ENCODE data around the gene PLEKHG4B. TPM values are rescaled to one million over a fixed set of nuclear protein-coding genes. Genes with fewer than 3 reads are reported as not detected.

PLEKHG4B gene
- total and polyA plus RNA-seq, 2 of the 4 experiments (the other 2 are of a cell fraction): 1.1 TPM

DNA sequence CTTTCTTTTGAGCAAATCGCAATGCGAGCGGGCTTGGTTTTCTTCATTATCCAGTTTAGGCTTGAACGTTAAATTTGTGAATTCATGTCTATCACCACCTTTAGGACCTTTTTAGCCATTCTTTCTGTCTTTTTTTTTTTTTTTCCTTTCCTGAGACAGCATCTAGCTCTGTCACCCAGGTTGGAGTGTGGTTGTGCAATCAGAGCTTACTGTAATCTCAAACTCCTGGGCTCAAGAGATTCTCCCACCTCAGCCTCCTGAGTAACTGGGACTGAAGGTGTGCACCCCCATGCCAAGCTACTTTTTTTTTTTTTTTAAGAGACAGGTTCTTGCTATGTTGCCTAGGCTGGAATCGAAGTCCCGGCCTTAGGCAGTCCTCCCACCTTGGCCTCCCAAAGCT, 60.1 kb downstream of the PLEKHG4B start:
- dilution Hi-C loops (cut with HindIII; ENCODE audit: low sequenced_read_pairs, unreplicated experiment) (no loop called here), in situ Hi-C loops (cut with MboI; ENCODE audit: low sequenced_read_pairs) (no loop called here), intact Hi-C loops (cut with micrococcal nuclease) (no loop called here)
- H3K18ac ChIP-seq (ENCODE audit: low read depth, low read length): no peak overlapping the region
- no peaks in the 10 kb centered on the region for H3K36me3 ChIP-seq (ENCODE audit: control insufficient read depth, insufficient read depth, low read length)
- no peak overlapping the region for H4K91ac ChIP-seq (ENCODE audit: insufficient read depth, low read depth, low read length)
- H3K27ac ChIP-seq (ENCODE audit: insufficient read depth, low read length): no peak overlapping the region
- ChIA-PET POLR2A (ENCODE audit: unreplicated experiment) (interaction anchor here (0.6 kb wide), 1 partner anchor 9 kb away, joined by 4 read pairs; no protein-coding TSS in a partner anchor), CTCF (no interaction called here)
- no peak overlapping the region for H2BK20ac ChIP-seq (ENCODE audit: low read depth, low read length)
- H3K27me3 ChIP-seq (ENCODE audit: control insufficient read depth, insufficient read depth, low read length): no peaks in the 10 kb centered on the region
- no peak overlapping the region for H3K9ac ChIP-seq (ENCODE audit: low read depth, low read length)
- H2BK15ac ChIP-seq (ENCODE audit: low read depth, low read length): no peak overlapping the region
- H4K5ac ChIP-seq (ENCODE audit: low read depth, low read length): no peak overlapping the region
- H2BK120ac ChIP-seq (ENCODE audit: low read depth, low read length): no peak overlapping the region
- H2AK9ac ChIP-seq (replicated peaks; ENCODE audit: low read depth, low read length, poor library complexity): no peak overlapping the region
- H3K56ac ChIP-seq (ENCODE audit: extremely low read depth, insufficient read depth, low read length): no peak overlapping the region
- no peak overlapping the region for H2AK5ac ChIP-seq (ENCODE audit: low read depth, low read length)
- H3K23ac ChIP-seq (ENCODE audit: low read depth, low read length): no peak overlapping the region
- no TSS peak for BruUV-seq (replicated peaks)
- H3K4me1 ChIP-seq (ENCODE audit: control insufficient read depth, insufficient read depth, low read length): no peaks in the 10 kb centered on the region
- no peak overlapping the region for H2BK5ac ChIP-seq (ENCODE audit: low read depth, low read length, poor library complexity, severe bottlenecking)
- peaks cover 3% of the 10 kb centered on the region for H3K9me3 ChIP-seq (ENCODE audit: control insufficient read depth, insufficient read depth, low read length)
- no peak overlapping the region for H2AFZ ChIP-seq (replicated peaks; ENCODE audit: low read length, poor library complexity)
- no peak overlapping the region for H4K8ac ChIP-seq (ENCODE audit: low read depth in 2 of 2, low read length in 2 of 2)
- no peaks in the 10 kb centered on the region; the same call in 1 of the 2 replicates for H3K9me1 ChIP-seq (ENCODE audit: insufficient read depth, low read length)
- no peak overlapping the region for H3K4ac ChIP-seq (ENCODE audit: low read depth, low read length)
- H4K20me1 ChIP-seq (ENCODE audit: insufficient read depth, low read length): no peaks in the 10 kb centered on the region
- no peak overlapping the region for H3K14ac ChIP-seq (replicated peaks; ENCODE audit: low read depth, low read length)
- DNase-seq (no peak), ATAC-seq (ENCODE audit: low read depth) (no peak)
- no CpG with 5 or more reads among the region's 6 CpGs for WGBS, 2 experiments (ENCODE audit: extremely low coverage in 2 of 2, insufficient read length in 1 of 2)
- TF ChIP-seq CEBPB (IDR thresholded peaks at IDR 0.05; ENCODE audit: low read depth, low read length): peak; percentile 48; the same call in 1 of the 2 replicates
- TF ChIP-seq, protein P1, sequence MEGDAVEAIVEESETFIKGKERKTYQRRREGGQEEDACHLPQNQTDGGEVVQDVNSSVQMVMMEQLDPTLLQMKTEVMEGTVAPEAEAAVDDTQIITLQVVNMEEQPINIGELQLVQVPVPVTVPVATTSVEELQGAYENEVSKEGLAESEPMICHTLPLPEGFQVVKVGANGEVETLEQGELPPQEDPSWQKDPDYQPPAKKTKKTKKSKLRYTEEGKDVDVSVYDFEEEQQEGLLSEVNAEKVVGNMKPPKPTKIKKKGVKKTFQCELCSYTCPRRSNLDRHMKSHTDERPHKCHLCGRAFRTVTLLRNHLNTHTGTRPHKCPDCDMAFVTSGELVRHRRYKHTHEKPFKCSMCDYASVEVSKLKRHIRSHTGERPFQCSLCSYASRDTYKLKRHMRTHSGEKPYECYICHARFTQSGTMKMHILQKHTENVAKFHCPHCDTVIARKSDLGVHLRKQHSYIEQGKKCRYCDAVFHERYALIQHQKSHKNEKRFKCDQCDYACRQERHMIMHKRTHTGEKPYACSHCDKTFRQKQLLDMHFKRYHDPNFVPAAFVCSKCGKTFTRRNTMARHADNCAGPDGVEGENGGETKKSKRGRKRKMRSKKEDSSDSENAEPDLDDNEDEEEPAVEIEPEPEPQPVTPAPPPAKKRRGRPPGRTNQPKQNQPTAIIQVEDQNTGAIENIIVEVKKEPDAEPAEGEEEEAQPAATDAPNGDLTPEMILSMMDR (conservative IDR thresholded peaks at IDR 0.05; ENCODE audit: low read depth, low read length): no peak
- H3K4me2 ChIP-seq (ENCODE audit: low read depth, low read length): no peak overlapping the region
- H3K4me3 ChIP-seq (ENCODE audit: insufficient read depth, low read depth, low read length): no peak overlapping the region
- no peaks in the 10 kb centered on the region for H3K79me1 ChIP-seq (ENCODE audit: low read depth in 1 of 2, low read length in 2 of 2)

All from IMR-90 (cell line).